ENCODE results near the gene SCFD2. TPM values are rescaled to one million over a fixed set of nuclear protein-coding genes. Genes with fewer than 3 reads are reported as not detected.

Gene SCFD2
- total RNA-seq, 1 donor from 2014 or later = 11.9 TPM

DNA sequence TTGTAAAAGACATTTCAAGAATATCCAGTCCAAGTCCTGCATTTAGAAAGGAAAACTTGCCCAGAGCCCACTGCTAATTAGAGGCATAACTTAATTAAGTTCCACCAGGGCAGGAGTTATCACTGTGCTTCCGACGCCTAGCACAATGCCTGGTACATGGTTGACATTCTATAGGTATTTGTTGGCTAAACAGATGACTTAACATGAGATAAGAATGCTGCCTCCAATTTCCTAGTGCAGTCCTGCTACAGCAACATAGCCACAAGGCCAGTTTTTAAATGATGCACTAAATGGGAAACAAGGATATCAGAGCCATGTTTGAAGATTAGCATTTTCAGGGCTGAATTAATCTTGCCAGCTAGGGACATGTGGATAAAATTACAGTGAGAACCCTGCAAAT lies 339.6 kb downstream of the SCFD2 start:
- H3K9me3 ChIP-seq (ENCODE audit: insufficient read depth, low read depth, low read length) = no peaks in the 10 kb centered on the region
- no peaks in the 10 kb centered on the region for H3K9me3 Mint-ChIP-seq (ENCODE audit: unreplicated experiment)
- no peaks in the 10 kb centered on the region for H3K27me3 ChIP-seq (ENCODE audit: insufficient read depth, low read length)
- DNase-seq (ENCODE audit: low read depth) (no peak), FAIRE-seq (no peak)
- TF ChIP-seq, protein P1, sequence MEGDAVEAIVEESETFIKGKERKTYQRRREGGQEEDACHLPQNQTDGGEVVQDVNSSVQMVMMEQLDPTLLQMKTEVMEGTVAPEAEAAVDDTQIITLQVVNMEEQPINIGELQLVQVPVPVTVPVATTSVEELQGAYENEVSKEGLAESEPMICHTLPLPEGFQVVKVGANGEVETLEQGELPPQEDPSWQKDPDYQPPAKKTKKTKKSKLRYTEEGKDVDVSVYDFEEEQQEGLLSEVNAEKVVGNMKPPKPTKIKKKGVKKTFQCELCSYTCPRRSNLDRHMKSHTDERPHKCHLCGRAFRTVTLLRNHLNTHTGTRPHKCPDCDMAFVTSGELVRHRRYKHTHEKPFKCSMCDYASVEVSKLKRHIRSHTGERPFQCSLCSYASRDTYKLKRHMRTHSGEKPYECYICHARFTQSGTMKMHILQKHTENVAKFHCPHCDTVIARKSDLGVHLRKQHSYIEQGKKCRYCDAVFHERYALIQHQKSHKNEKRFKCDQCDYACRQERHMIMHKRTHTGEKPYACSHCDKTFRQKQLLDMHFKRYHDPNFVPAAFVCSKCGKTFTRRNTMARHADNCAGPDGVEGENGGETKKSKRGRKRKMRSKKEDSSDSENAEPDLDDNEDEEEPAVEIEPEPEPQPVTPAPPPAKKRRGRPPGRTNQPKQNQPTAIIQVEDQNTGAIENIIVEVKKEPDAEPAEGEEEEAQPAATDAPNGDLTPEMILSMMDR (IDR thresholded peaks at IDR 0.05; ENCODE audit: insufficient read depth, low read depth, low read length) = no peak
- no peak for TF ChIP-seq EZH2 (IDR thresholded peaks at IDR 0.05; ENCODE audit: insufficient read depth, low read length)
- no peak overlapping the region for H3K4me3 Mint-ChIP-seq (ENCODE audit: unreplicated experiment)
- no peak overlapping the region for H2AFZ ChIP-seq (ENCODE audit: low read depth, low read length)
- H3K36me3 ChIP-seq (ENCODE audit: insufficient read depth, low read length) = no peaks in the 10 kb centered on the region
- no peaks in the 10 kb centered on the region for H3K4me1 ChIP-seq (ENCODE audit: insufficient read depth, low read length)
- H3K27ac ChIP-seq (ENCODE audit: low read depth, low read length) = no peak overlapping the region
- no peak overlapping the region for H3K4me3 ChIP-seq (ENCODE audit: insufficient read depth, low read depth, low read length)
- H3K79me2 ChIP-seq (ENCODE audit: insufficient read depth, low read length) = no peaks in the 10 kb centered on the region
- H3K27ac Mint-ChIP-seq (ENCODE audit: unreplicated experiment) = no peak overlapping the region
- no peaks in the 10 kb centered on the region for H3K36me3 Mint-ChIP-seq (ENCODE audit: low read depth, unreplicated experiment)
- no peak overlapping the region for H3K9ac ChIP-seq (ENCODE audit: low read length)
- H3K27me3 Mint-ChIP-seq (ENCODE audit: low read depth, unreplicated experiment) = no peaks in the 10 kb centered on the region
- H4K20me1 ChIP-seq (ENCODE audit: insufficient read depth, low read length) = no peaks in the 10 kb centered on the region
- no peak overlapping the region for H3K4me2 ChIP-seq (ENCODE audit: low read length)
- H3K4me1 Mint-ChIP-seq (ENCODE audit: low read depth, unreplicated experiment) = peaks cover 6% of the 10 kb centered on the region

DNA sequence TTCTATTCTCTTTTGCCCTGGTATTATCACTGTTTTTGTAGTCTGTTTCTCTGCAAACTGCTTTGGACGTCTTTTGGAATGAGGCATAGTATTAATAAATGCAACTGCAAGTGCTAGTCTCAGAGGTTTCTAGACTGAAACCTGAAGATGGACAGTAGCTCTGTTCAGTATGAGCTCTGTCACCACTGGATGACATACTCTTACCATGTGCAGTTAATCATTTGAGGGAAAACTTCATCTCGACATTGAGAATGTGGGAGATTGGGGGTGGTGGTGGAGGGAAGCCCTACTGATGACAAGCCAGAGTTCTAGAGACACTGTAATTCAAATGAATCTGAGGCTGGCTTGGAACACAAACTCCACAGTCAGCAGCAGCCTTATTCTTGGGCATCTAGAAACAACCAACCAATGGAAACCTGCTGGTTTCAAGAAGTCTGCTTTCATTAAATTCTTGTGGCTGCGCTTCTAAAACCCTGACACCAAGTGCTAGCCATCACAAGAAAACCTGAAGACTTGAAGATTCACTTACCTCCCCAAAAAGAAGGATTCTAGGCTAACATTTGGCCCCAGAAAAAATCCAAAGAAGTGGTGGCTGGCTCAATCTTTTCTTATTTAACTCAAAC lies 342.1 kb downstream of the SCFD2 start:
- Histone ChIP-seq H3K79me2 (ENCODE audit: insufficient read depth, low read length) (no peaks in the 10 kb centered on the region), H3K36me3 (ENCODE audit: insufficient read depth, low read length) (no peaks in the 10 kb centered on the region), H3K9ac (ENCODE audit: low read length) (no peak overlapping the region), H3K4me1 (ENCODE audit: insufficient read depth, low read length) (peaks cover 13% of the 10 kb centered on the region), H3K4me3 (ENCODE audit: insufficient read depth, low read depth, low read length) (no peak overlapping the region), H3K9me3 (ENCODE audit: insufficient read depth, low read depth, low read length) (no peaks in the 10 kb centered on the region), H3K27ac (ENCODE audit: low read depth, low read length) (no peak overlapping the region), H4K20me1 (ENCODE audit: insufficient read depth, low read length) (no peaks in the 10 kb centered on the region), H3K27me3 (ENCODE audit: insufficient read depth, low read length) (no peaks in the 10 kb centered on the region), H2AFZ (ENCODE audit: low read depth, low read length) (no peak overlapping the region), H3K4me2 (ENCODE audit: low read length) (no peak overlapping the region)
- DNase-seq (ENCODE audit: low read depth) (no peak), FAIRE-seq (no peak)
- H3K4me1 Mint-ChIP-seq (ENCODE audit: low read depth, unreplicated experiment) = peaks cover 19% of the 10 kb centered on the region
- no peaks in the 10 kb centered on the region for H3K27me3 Mint-ChIP-seq (ENCODE audit: low read depth, unreplicated experiment)
- no peak overlapping the region for H3K4me3 Mint-ChIP-seq (ENCODE audit: unreplicated experiment)
- no peak for TF ChIP-seq EZH2 (IDR thresholded peaks at IDR 0.05; ENCODE audit: insufficient read depth, low read length)
- TF ChIP-seq, protein P1 (IDR thresholded peaks at IDR 0.05; ENCODE audit: insufficient read depth, low read depth, low read length) = no peak
- H3K9me3 Mint-ChIP-seq (ENCODE audit: unreplicated experiment) = no peaks in the 10 kb centered on the region
- H3K27ac Mint-ChIP-seq (ENCODE audit: unreplicated experiment) = no peak overlapping the region
- no peaks in the 10 kb centered on the region for H3K36me3 Mint-ChIP-seq (ENCODE audit: low read depth, unreplicated experiment)

DNA sequence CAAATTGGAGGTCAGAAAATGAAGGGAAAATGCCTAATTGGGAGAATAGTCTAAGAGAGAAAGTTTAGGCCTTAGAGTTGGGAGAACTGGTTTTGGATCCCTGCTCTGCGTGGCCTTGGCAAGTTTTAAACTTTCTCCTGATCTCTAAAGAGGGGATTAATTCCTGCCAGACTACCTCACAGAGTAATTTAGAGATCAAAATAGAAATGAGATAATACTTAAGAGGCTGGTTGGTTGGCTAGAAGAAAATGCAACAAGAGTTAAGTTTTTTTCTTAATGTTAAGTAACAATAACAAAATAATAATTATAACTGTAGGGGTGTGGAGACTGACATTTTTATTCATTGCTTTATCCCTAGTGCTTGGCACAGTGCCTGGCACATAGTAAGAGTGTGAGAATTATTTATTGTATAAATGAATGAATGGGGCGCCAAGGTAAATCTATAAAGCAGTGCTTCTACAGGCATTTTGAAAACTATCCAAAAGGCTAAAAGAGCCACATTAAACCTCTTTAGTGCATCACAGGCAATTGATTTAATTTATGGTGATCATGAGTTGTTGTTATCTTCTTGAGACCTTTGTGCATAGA lies 343.3 kb downstream of the SCFD2 start:
- TF ChIP-seq, protein P1 (IDR thresholded peaks at IDR 0.05; ENCODE audit: insufficient read depth, low read depth, low read length) = no peak
- no peak for TF ChIP-seq EZH2 (IDR thresholded peaks at IDR 0.05; ENCODE audit: insufficient read depth, low read length)
- Histone ChIP-seq H3K4me2 (ENCODE audit: low read length) (no peak overlapping the region), H3K9me3 (ENCODE audit: insufficient read depth, low read depth, low read length) (no peaks in the 10 kb centered on the region), H3K27ac (ENCODE audit: low read depth, low read length) (no peak overlapping the region), H3K36me3 (ENCODE audit: insufficient read depth, low read length) (no peaks in the 10 kb centered on the region), H3K79me2 (ENCODE audit: insufficient read depth, low read length) (no peaks in the 10 kb centered on the region), H3K4me1 (ENCODE audit: insufficient read depth, low read length) (peaks cover 13% of the 10 kb centered on the region), H3K27me3 (ENCODE audit: insufficient read depth, low read length) (no peaks in the 10 kb centered on the region), H3K4me3 (ENCODE audit: insufficient read depth, low read depth, low read length) (no peak overlapping the region), H4K20me1 (ENCODE audit: insufficient read depth, low read length) (no peaks in the 10 kb centered on the region), H2AFZ (ENCODE audit: low read depth, low read length) (no peak overlapping the region), H3K9ac (ENCODE audit: low read length) (no peak overlapping the region)
- no peaks in the 10 kb centered on the region for H3K9me3 Mint-ChIP-seq (ENCODE audit: unreplicated experiment)
- no peak overlapping the region for H3K4me3 Mint-ChIP-seq (ENCODE audit: unreplicated experiment)
- H3K27ac Mint-ChIP-seq (ENCODE audit: unreplicated experiment) = no peak overlapping the region
- H3K36me3 Mint-ChIP-seq (ENCODE audit: low read depth, unreplicated experiment) = no peaks in the 10 kb centered on the region
- H3K27me3 Mint-ChIP-seq (ENCODE audit: low read depth, unreplicated experiment) = no peaks in the 10 kb centered on the region
- no peak for FAIRE-seq
- H3K4me1 Mint-ChIP-seq (ENCODE audit: low read depth, unreplicated experiment) = peaks cover 19% of the 10 kb centered on the region
- no peak for DNase-seq (ENCODE audit: low read depth)

Data from astrocyte (in vitro differentiated cells and primary cell).